ENCODE results near the gene PRKACB.

PRKACB gene

GRCh38 chr1:84159533-84160240, 15.6 kb downstream of the PRKACB start:
- Histone ChIP-seq H3K27ac (ENCODE audit: low read length) (no peak overlapping the region), H3K4me3 (ENCODE audit: low read depth in 1 of 2, low read length in 2 of 2) (no peak overlapping the region), H3K4me1 (ENCODE audit: control insufficient read depth in 1 of 2, insufficient read depth in 2 of 2, low read length in 2 of 2) (no peaks in the 10 kb centered on the region), H3K9me3 (ENCODE audit: control insufficient read depth in 1 of 2, low read length in 2 of 2) (no peaks in the 10 kb centered on the region), H3K27me3 (ENCODE audit: low read depth, low read length) (no peaks in the 10 kb centered on the region), H3K36me3 (ENCODE audit: control insufficient read depth in 1 of 2, insufficient read depth in 2 of 2, low read length in 2 of 2) (no peaks in the 10 kb centered on the region)

GRCh38 chr1:84162295-84162694, 18.2 kb downstream of the PRKACB start:
- H3K27ac ChIP-seq (ENCODE audit: low read length), result no peak overlapping the region
- no peaks in the 10 kb centered on the region for H3K36me3 ChIP-seq (ENCODE audit: control insufficient read depth in 1 of 2, insufficient read depth in 2 of 2, low read length in 2 of 2)
- no peaks in the 10 kb centered on the region for H3K9me3 ChIP-seq (ENCODE audit: control insufficient read depth in 1 of 2, low read length in 2 of 2)
- H3K4me1 ChIP-seq (ENCODE audit: control insufficient read depth in 1 of 2, insufficient read depth in 2 of 2, low read length in 2 of 2), result peaks cover 0 to 3% of the 10 kb centered on the region in 2 donors
- no peak overlapping the region for H3K4me3 ChIP-seq (ENCODE audit: low read depth in 1 of 2, low read length in 2 of 2)
- no peaks in the 10 kb centered on the region for H3K27me3 ChIP-seq (ENCODE audit: low read depth, low read length)

GRCh38 chr1:84163123-84163931, 19.3 kb downstream of the PRKACB start:
- peaks cover 0 to 3% of the 10 kb centered on the region in 2 donors for H3K4me1 ChIP-seq (ENCODE audit: control insufficient read depth in 1 of 2, insufficient read depth in 2 of 2, low read length in 2 of 2)
- no peaks in the 10 kb centered on the region for H3K36me3 ChIP-seq (ENCODE audit: control insufficient read depth in 1 of 2, insufficient read depth in 2 of 2, low read length in 2 of 2)
- H3K4me3 ChIP-seq (ENCODE audit: low read depth in 1 of 2, low read length in 2 of 2), result no peak overlapping the region
- no peaks in the 10 kb centered on the region for H3K9me3 ChIP-seq (ENCODE audit: control insufficient read depth in 1 of 2, low read length in 2 of 2)
- no peak overlapping the region for H3K27ac ChIP-seq (ENCODE audit: low read length)
- no peaks in the 10 kb centered on the region for H3K27me3 ChIP-seq (ENCODE audit: low read depth, low read length)

- Histone ChIP-seq H3K4me3 (ENCODE audit: low read depth in 1 of 2, low read length in 2 of 2) (peak overlapping the region; percentile 12 to 49), H3K9me3 (ENCODE audit: control insufficient read depth in 1 of 2, low read length in 2 of 2) (no peaks in the 10 kb centered on the region), H3K36me3 (ENCODE audit: control insufficient read depth in 1 of 2, insufficient read depth in 2 of 2, low read length in 2 of 2) (no peaks in the 10 kb centered on the region), H3K27me3 (ENCODE audit: low read depth, low read length) (no peaks in the 10 kb centered on the region), H3K27ac (ENCODE audit: low read length) (no peak overlapping the region), H3K4me1 (ENCODE audit: control insufficient read depth in 1 of 2, insufficient read depth in 2 of 2, low read length in 2 of 2) (peaks cover 0 to 3% of the 10 kb centered on the region in 2 donors)
Measured at GRCh38 chr1:84164161-84164560, 20.1 kb downstream of the PRKACB start.

GRCh38 chr1:84164567-84165021, 20.5 kb downstream of the PRKACB start:
- Histone ChIP-seq H3K9me3 (ENCODE audit: control insufficient read depth in 1 of 2, low read length in 2 of 2) (no peaks in the 10 kb centered on the region), H3K27me3 (ENCODE audit: low read depth, low read length) (no peaks in the 10 kb centered on the region), H3K4me3 (ENCODE audit: low read depth in 1 of 2, low read length in 2 of 2) (peak overlapping the region; percentile 12 to 49), H3K36me3 (ENCODE audit: control insufficient read depth in 1 of 2, insufficient read depth in 2 of 2, low read length in 2 of 2) (no peaks in the 10 kb centered on the region), H3K27ac (ENCODE audit: low read length) (no peak overlapping the region), H3K4me1 (ENCODE audit: control insufficient read depth in 1 of 2, insufficient read depth in 2 of 2, low read length in 2 of 2) (peaks cover 0 to 3% of the 10 kb centered on the region in 2 donors)

- Histone ChIP-seq H3K27ac (ENCODE audit: low read length) (no peak overlapping the region), H3K9me3 (ENCODE audit: control insufficient read depth in 1 of 2, low read length in 2 of 2) (no peaks in the 10 kb centered on the region), H3K27me3 (ENCODE audit: low read depth, low read length) (no peaks in the 10 kb centered on the region), H3K4me3 (ENCODE audit: low read depth in 1 of 2, low read length in 2 of 2) (no peak overlapping the region), H3K36me3 (ENCODE audit: control insufficient read depth in 1 of 2, insufficient read depth in 2 of 2, low read length in 2 of 2) (no peaks in the 10 kb centered on the region), H3K4me1 (ENCODE audit: control insufficient read depth in 1 of 2, insufficient read depth in 2 of 2, low read length in 2 of 2) (peaks cover 0 to 3% of the 10 kb centered on the region in 2 donors)
Measured at GRCh38 chr1:84165601-84166000, 21.5 kb downstream of the PRKACB start.

- Histone ChIP-seq H3K27ac (ENCODE audit: low read length) (no peak overlapping the region), H3K36me3 (ENCODE audit: control insufficient read depth in 1 of 2, insufficient read depth in 2 of 2, low read length in 2 of 2) (no peaks in the 10 kb centered on the region), H3K4me3 (ENCODE audit: low read depth in 1 of 2, low read length in 2 of 2) (no peak overlapping the region), H3K4me1 (ENCODE audit: control insufficient read depth in 1 of 2, insufficient read depth in 2 of 2, low read length in 2 of 2) (peaks cover 0 to 3% of the 10 kb centered on the region in 2 donors), H3K9me3 (ENCODE audit: control insufficient read depth in 1 of 2, low read length in 2 of 2) (no peaks in the 10 kb centered on the region), H3K27me3 (ENCODE audit: low read depth, low read length) (no peaks in the 10 kb centered on the region)
Measured at GRCh38 chr1:84166797-84167196, 22.7 kb downstream of the PRKACB start.

- Histone ChIP-seq H3K36me3 (ENCODE audit: control insufficient read depth in 1 of 2, insufficient read depth in 2 of 2, low read length in 2 of 2) (no peaks in the 10 kb centered on the region), H3K4me1 (ENCODE audit: control insufficient read depth in 1 of 2, insufficient read depth in 2 of 2, low read length in 2 of 2) (peaks cover 0 to 3% of the 10 kb centered on the region in 2 donors), H3K27ac (ENCODE audit: low read length) (no peak overlapping the region), H3K27me3 (ENCODE audit: low read depth, low read length) (no peaks in the 10 kb centered on the region), H3K9me3 (ENCODE audit: control insufficient read depth in 1 of 2, low read length in 2 of 2) (no peaks in the 10 kb centered on the region), H3K4me3 (ENCODE audit: low read depth in 1 of 2, low read length in 2 of 2) (no peak overlapping the region)
Measured at GRCh38 chr1:84168783-84169182, 24.7 kb downstream of the PRKACB start.

- no peaks in the 10 kb centered on the region for H3K9me3 ChIP-seq (ENCODE audit: control insufficient read depth in 1 of 2, low read length in 2 of 2)
- no peaks in the 10 kb centered on the region for H3K27me3 ChIP-seq (ENCODE audit: low read depth, low read length)
- H3K4me1 ChIP-seq (ENCODE audit: control insufficient read depth in 1 of 2, insufficient read depth in 2 of 2, low read length in 2 of 2), result peaks cover 0 to 3% of the 10 kb centered on the region in 2 donors
- H3K4me3 ChIP-seq (ENCODE audit: low read depth in 1 of 2, low read length in 2 of 2), result no peak overlapping the region
- H3K36me3 ChIP-seq (ENCODE audit: control insufficient read depth in 1 of 2, insufficient read depth in 2 of 2, low read length in 2 of 2), result no peaks in the 10 kb centered on the region
- H3K27ac ChIP-seq (ENCODE audit: low read length), result no peak overlapping the region
Measured at GRCh38 chr1:84170171-84170570, 26.1 kb downstream of the PRKACB start.

- Histone ChIP-seq H3K4me1 (ENCODE audit: control insufficient read depth in 1 of 2, insufficient read depth in 2 of 2, low read length in 2 of 2) (no peaks in the 10 kb centered on the region), H3K27ac (ENCODE audit: low read length) (no peak overlapping the region), H3K36me3 (ENCODE audit: control insufficient read depth in 1 of 2, insufficient read depth in 2 of 2, low read length in 2 of 2) (no peaks in the 10 kb centered on the region), H3K4me3 (ENCODE audit: low read depth in 1 of 2, low read length in 2 of 2) (no peak overlapping the region), H3K9me3 (ENCODE audit: control insufficient read depth in 1 of 2, low read length in 2 of 2) (no peaks in the 10 kb centered on the region), H3K27me3 (ENCODE audit: low read depth, low read length) (no peaks in the 10 kb centered on the region)
Measured at GRCh38 chr1:84171481-84171880, 27.4 kb downstream of the PRKACB start.

- H3K4me3 ChIP-seq (ENCODE audit: low read depth in 1 of 2, low read length in 2 of 2), result no peak overlapping the region
- no peaks in the 10 kb centered on the region for H3K4me1 ChIP-seq (ENCODE audit: control insufficient read depth in 1 of 2, insufficient read depth in 2 of 2, low read length in 2 of 2)
- H3K36me3 ChIP-seq (ENCODE audit: control insufficient read depth in 1 of 2, insufficient read depth in 2 of 2, low read length in 2 of 2), result no peaks in the 10 kb centered on the region
- no peak overlapping the region for H3K27ac ChIP-seq (ENCODE audit: low read length)
- no peaks in the 10 kb centered on the region for H3K27me3 ChIP-seq (ENCODE audit: low read depth, low read length)
- no peaks in the 10 kb centered on the region for H3K9me3 ChIP-seq (ENCODE audit: control insufficient read depth in 1 of 2, low read length in 2 of 2)
Measured at GRCh38 chr1:84174051-84174556, 30.0 kb downstream of the PRKACB start.

Data from muscle layer of duodenum (tissue), 2 donors.